GOT3 (cell line): ENCODE measurements around the gene ITIH1.
"Not testable (repeated sequence)": the region's sequence is repeated elsewhere in the genome, so short reads cannot be mapped to it uniquely, and the experiment has no call there.

Experiments
- DNase-seq: peaks from one replicate; lab custom pipeline; 2025; ENCODE audit warnings: mixed read lengths; lab: John Stamatoyannopoulos, UW

Gene ITIH1

GRCh38 chr3:52774901-52775864 lies 2.2 kb upstream of the ITIH1 start:
- no peak for DNase-seq

DNA sequence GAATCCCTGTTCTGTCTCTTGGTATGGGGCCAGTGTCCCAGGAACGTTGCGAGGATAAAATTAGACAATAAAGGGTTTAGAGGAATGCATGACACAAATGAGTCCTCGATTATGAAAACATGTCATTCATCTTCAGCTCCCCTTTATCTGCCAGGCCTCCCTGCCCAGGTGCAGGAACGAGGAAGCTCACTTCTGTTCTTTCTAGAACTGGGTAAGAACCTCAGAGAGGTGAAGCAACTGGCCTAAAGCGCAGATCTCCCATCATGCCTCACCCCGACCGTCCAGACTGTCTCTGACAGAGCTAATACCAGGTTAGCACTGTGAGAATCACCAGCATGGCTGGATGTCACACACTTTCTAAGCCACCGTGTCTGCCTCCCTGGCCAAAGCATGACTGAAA lies 1.5 kb upstream of the ITIH1 start:
- DNase-seq = no peak

DNA sequence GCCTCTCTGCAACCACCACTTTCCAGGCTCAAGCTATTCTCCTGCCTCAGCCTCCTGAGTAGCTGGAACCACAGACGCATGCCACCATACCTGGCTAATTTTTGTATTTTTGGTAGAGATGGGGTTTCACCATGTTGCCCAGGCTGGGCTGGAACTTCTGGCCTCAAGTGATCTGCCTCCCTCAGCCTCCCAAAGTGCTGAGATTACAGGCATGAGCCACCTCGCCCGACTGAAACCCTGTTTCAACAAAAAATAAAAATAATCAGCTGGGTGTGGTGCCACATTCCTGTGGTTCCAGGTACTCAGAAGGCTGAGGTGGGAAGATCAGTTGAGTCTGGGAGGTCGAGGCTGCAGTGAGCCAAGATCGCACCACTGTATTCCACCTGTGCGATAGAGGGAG lies 913 bp upstream of the ITIH1 start:
- not testable (repeated sequence) for DNase-seq

DNA sequence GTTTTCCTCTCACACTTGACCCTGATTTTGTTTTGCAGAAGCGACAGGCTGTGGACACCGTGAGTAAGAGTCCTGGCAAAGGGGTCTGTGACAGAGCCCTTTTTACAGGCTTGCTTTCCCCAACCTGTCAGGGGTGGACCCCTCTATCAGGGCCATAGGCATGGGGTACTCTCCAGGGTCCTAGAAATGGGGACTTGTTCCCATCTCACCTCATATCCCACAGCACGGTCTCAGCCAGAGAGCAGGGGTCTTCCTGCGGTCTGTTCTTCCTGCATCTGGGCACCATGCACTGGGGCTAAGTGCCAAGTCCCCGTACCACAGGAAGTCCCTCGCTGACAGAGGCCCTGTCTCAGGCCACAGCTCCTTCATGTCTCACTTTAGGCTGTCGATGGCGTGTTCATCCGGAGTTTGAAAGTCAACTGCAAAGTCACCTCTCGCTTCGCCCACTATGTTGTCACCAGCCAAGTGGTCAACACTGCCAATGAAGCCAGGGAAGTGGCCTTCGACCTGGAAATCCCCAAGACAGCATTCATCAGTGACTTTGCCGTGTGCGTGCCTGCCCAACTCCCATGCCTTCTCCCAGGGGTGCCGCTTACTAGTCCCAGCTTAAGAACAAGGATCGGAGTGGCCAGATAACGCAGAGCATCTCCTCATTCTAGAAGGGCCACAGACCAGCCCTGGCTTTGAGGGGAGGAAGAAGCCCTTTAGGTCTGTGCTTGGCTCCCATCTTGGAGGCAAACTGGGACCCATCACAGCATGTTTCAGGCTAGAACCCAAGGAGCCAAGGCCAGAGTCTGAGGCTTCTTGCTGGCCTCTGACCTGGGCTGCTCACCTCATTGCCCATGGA lies 783 bp downstream of the ITIH1 start:
- DNase-seq = no peak

DNA sequence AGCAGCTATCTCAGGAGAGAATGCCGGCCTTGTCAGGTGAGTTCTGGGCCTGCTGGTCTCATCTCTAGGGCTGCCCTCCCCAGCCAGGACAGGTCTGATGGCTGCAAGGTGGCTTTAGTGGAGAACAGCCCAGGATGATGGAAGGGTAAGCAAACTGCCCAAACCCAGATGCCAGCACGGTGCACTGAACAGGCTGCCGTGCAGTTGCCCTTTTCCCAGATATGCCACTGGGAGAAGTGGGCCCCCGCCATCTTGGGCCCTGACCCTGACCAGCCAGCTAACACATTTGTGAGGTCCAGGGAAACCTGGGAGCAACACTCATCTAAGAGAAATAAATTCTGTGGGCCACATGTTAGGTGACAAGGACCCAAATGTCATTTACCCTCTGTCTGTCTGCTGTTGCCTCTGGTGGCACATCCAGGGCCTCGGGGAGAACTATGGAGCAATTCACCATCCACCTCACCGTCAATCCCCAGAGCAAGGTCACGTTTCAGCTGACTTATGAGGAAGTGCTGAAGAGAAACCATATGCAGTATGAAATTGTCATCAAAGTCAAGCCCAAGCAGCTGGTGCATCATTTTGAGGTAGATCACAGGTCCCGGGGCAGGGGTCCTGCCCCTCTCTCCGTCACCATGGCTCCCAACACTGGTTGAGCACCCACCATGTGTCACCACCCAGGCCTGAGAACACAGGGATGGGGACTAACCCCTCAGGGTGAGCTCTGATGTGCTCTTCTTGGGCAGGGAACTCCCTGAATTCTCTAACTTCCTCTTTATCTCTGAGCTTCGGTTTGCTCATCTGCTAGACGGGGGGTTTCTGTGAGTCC lies 1.8 kb downstream of the ITIH1 start:
- DNase-seq = no peak

GRCh38 chr3:52779837-52780585 lies 2.6 kb downstream of the ITIH1 start:
- no peak for DNase-seq

DNA sequence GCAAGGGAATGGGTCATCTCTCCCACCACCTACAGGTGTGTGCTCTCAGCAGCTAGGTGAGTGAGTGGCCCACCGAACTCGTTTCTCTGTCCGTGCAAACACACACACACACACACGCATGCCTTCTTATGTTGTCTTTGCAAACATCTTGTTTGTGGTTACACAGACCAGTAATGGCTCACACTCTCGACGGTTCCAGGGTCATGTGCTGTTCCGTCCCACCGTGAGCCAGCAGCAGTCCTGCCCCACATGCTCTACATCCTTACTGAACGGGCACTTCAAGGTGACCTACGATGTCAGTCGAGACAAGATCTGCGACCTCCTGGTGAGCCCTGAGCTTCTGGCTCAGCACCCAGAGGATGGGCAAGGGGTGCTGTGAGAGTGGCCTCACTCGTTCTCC lies 4.3 kb downstream of the ITIH1 start:
- no peak for DNase-seq

GRCh38 chr3:52782412-52783210 lies 5.2 kb downstream of the ITIH1 start:
- DNase-seq = no peak

- no peak for DNase-seq
Measured at GRCh38 chr3:52783211-52783555, 5.8 kb downstream of the ITIH1 start.

DNA sequence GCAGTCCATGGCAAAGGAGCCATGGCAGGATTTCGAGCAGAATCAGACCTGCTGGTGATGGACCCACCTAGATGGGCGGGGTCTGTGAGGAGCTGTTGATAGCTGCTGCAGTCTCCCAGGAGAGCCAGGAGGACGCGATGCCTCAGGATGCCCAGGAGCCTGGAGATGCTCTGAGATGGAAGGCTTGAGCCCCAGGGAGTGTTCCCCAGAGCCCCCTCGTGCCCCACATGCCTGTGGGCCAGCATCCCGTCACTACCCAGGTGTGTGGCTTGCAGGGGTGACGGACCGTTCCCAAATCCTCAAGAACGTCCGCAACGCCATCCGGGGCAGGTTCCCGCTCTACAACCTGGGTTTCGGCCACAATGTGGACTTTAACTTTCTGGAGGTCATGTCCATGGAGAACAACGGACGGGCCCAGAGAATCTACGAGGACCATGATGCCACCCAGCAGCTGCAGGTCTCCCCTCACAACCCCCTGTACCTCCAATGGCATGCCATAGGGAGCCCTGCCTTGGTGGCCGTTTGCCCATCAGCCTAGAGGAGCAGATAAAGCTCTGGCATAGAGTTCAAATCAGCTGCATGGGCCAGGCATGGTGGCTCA lies 6.7 kb downstream of the ITIH1 start:
- no peak for DNase-seq

DNA sequence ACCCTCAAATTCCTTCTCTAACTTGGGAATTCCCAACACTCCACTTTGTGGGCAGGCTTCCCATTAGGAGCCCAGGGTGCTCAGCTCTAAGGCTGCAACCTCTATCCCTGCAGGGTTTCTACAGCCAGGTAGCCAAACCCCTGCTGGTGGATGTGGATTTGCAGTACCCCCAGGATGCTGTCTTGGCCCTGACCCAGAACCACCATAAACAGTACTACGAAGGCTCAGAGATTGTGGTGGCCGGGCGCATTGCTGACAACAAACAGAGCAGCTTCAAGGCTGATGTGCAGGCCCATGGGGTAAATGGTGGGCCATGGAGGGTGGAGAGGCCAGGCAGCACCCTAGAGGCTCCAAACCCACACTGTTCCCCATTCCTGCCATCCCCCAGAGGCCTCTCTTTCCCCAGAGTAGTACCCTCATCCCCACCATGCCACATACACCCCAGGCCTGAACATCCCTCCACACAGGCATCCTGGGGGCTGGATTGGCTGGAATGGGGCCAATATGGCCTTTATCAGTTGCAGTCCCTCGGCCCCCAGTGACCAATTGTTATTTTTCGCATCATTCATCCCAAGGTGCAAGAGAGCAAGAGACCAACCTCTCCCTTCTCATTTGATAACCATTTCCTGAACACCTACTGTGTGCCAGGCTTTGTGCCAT lies 7.7 kb downstream of the ITIH1 start:
- no peak for DNase-seq

- no peak for DNase-seq
Measured at GRCh38 chr3:52786330-52787215, 9.2 kb downstream of the ITIH1 start.

- no peak for DNase-seq
Measured at GRCh38 chr3:52787246-52787645, 9.8 kb downstream of the ITIH1 start.

GRCh38 chr3:52787672-52788625 lies 10.6 kb downstream of the ITIH1 start:
- DNase-seq = no peak

DNA sequence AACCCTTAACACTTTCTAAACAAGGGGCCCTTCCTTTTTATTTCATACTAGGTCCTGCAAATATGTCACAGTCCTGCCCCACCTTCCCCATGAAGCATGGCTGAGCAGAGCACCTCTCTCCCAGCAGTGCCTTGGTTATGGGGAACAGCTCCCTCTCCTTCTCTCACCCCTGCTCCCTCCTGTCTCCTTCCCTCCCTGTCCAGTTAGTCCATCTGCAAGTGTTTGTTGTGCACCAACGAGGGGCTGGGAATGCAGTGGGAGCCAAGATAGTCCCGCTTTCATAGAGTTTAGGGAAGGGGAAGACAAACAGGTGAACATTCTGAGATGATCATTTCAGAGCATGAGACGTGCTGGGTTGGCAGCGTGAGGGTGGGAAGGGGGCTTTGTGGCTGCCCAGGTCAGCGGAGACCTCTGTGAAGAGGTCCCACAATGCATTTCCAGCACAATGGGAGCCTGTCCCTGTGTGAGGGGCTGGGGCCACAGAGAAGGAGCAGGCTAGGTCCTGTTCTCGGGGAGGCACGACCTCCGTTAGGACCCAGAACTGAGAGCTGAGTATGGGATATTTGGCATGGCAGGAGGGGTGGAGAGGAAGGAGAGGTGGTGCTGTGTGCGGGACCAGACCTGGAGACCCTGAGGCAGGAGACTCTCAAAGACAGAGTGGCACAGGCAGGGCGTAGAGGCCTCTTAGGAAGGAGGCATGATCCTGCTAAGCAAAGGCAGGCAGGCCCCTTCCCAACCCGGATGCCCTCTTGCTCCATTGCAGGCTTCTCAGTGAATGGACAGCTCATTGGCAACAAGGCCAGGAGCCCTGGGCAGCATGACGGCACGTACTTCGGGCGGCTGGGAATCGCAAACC lies 11.7 kb downstream of the ITIH1 start:
- no peak for DNase-seq

DNA sequence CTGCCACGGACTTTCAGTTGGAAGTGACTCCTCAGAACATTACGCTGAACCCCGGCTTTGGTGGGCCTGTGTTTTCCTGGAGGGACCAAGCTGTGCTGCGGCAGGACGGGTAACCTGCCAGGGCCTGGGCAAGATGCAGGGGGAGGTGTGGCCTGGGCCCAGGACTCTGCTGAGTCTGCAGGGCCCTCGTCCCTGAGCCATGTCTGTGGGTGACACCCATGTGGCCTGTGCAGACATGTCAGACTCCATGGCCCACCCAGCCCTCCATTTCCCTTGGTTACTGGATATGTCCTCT lies 12.3 kb downstream of the ITIH1 start:
- DNase-seq = no peak

GRCh38 chr3:52790337-52790736 lies 12.9 kb downstream of the ITIH1 start:
- DNase-seq = no peak
